Neural cell (in vitro differentiated cells): ENCODE measurements around the gene COPS7B. TPM values are rescaled to one million over a fixed set of nuclear protein-coding genes. Genes with fewer than 3 reads are reported as not detected.

Experiments
- H2AFZ ChIP-seq: fragments of 200-600, 300-800 bp; sonication (generic), shearing (Covaris generic); 2 replicates; pipeline ENCODE4 v1.6.0; 2014; ENCODE audit warnings: low read depth, mild to moderate bottlenecking, antibody characterized with exemption, low read length, moderate library complexity
- H3F3A ChIP-seq: fragments of 200-600 bp; shearing (Covaris generic); 2 replicates; pipeline ENCODE4 v1.6.1; 2016; ENCODE audit warnings: mild to moderate bottlenecking, moderate library complexity, mixed read lengths, antibody characterized with exemption, low read length; ENCODE audit not compliant: insufficient read depth, poor library complexity, severe bottlenecking
- H3K27ac ChIP-seq: fragments of 200-600, 300-800 bp; sonication (generic), shearing (Covaris generic); 2 replicates; pipeline ENCODE4 v1.5.1; 2014; ENCODE audit warnings: mild to moderate bottlenecking, low read length, moderate library complexity
- H3K27me3 ChIP-seq: fragments of 300-800, 200-600 bp; sonication (generic), shearing (Covaris generic); 2 replicates; pipeline ENCODE4 v1.6.0; 2014; ENCODE audit warnings: mild to moderate bottlenecking, low read depth, low read length, moderate library complexity; ENCODE audit not compliant: insufficient read depth
- H3K36me3 ChIP-seq: fragments of 300-800, 200-600 bp; sonication (generic), shearing (Covaris generic); 2 replicates; pipeline ENCODE4 v1.5.1; 2014; ENCODE audit warnings: mild to moderate bottlenecking, antibody characterized with exemption, low read length, moderate library complexity; ENCODE audit not compliant: insufficient read depth
- H3K4me2 ChIP-seq: fragments of 300-800, 200-600 bp; sonication (generic), shearing (Covaris generic); 2 replicates; pipeline ENCODE4 v1.6.0; 2014; ENCODE audit warnings: mild to moderate bottlenecking, low read length
- H3K4me3 ChIP-seq: fragments of 300-800, 200-600 bp; sonication (generic), shearing (Covaris generic); 2 replicates; pipeline ENCODE4 v1.5.1; 2014; ENCODE audit warnings: mild to moderate bottlenecking, low read length, moderate library complexity
- H3K79me2 ChIP-seq: fragments of 200-600 bp; shearing (Covaris generic); replicated peaks from 2 replicates; pipeline ENCODE4 v1.6.0; 2014; ENCODE audit warnings: mild to moderate bottlenecking, low read length, moderate library complexity; ENCODE audit not compliant: insufficient read depth
- H3K9ac ChIP-seq: fragments of 300-800, 200-600 bp; sonication (generic), shearing (Covaris generic); 2 replicates; pipeline ENCODE4 v1.6.1; 2016; ENCODE audit warnings: mild to moderate bottlenecking, low read length, mixed read lengths
- H3K9me2 ChIP-seq: fragments of 200-600 bp; shearing (Covaris generic); 2 replicates; pipeline ENCODE4 v1.6.1; 2016; ENCODE audit warnings: mild to moderate bottlenecking, low read length, mixed read lengths; ENCODE audit not compliant: insufficient read depth
- H3K9me3 ChIP-seq: fragments of 200-600, 300-800 bp; sonication (generic), shearing (Covaris generic); 2 replicates; pipeline ENCODE4 v1.6.1; 2016; ENCODE audit warnings: mild to moderate bottlenecking, mixed run types, low read length, moderate library complexity, mixed read lengths
- H4K20me1 ChIP-seq: fragments of 200-600 bp; shearing (Covaris generic); 2 replicates; pipeline ENCODE4 v1.6.1; 2016; ENCODE audit warnings: mild to moderate bottlenecking, mixed run types; ENCODE audit not compliant: insufficient read depth
- CTCF ChIP-seq: fragments of 450-650 bp; IDR thresholded peaks from 2 replicates; pipeline ENCODE4 v1.5.1; 2014; ENCODE audit warnings: antibody characterized with exemption, mild to moderate bottlenecking, moderate library complexity; ENCODE audit not compliant: poor library complexity, severe bottlenecking
- EP300 ChIP-seq: fragments of 450-650 bp; conservative IDR thresholded peaks from 2 replicates; pipeline ENCODE4 v1.6.1; 2014; ENCODE audit warnings: antibody characterized with exemption, mild to moderate bottlenecking, moderate library complexity; ENCODE audit not compliant: poor library complexity, severe bottlenecking
- EZH2 ChIP-seq: fragments of 200-600, 300-800 bp; shearing (Covaris generic), sonication (generic); IDR thresholded peaks from 2 replicates; pipeline ENCODE4 v1.6.1; 2014; ENCODE audit warnings: antibody characterized with exemption, low read length, borderline replicate concordance, mild to moderate bottlenecking; ENCODE audit not compliant: insufficient read depth, poor library complexity, severe bottlenecking
- MXI1 ChIP-seq: fragments of 450-650 bp; conservative IDR thresholded peaks from 2 replicates; pipeline ENCODE4 v1.6.1; 2014; ENCODE audit warnings: antibody characterized with exemption, mild to moderate bottlenecking; ENCODE audit not compliant: poor library complexity, severe bottlenecking
- POLR2AphosphoS5 ChIP-seq: IDR thresholded peaks from 2 replicates; pipeline ENCODE4 v1.6.1; 2012
- RAD21 ChIP-seq: fragments of 450-650 bp; conservative IDR thresholded peaks from 2 replicates; pipeline ENCODE4 v1.6.1; 2014; ENCODE audit warnings: antibody characterized with exemption, mild to moderate bottlenecking, moderate library complexity
- REST ChIP-seq: IDR thresholded peaks from 2 replicates; pipeline ENCODE4 v1.6.1; 2012; ENCODE audit warnings: borderline replicate concordance
- SMC3 ChIP-seq: fragments of 450-650 bp; conservative IDR thresholded peaks from 2 replicates; pipeline ENCODE4 v1.6.1; 2014; ENCODE audit warnings: antibody characterized with exemption, mild to moderate bottlenecking, moderate library complexity; ENCODE audit not compliant: poor library complexity
- TAF1 ChIP-seq: IDR thresholded peaks from 2 replicates; pipeline ENCODE4 v1.6.1; 2012; ENCODE audit warnings: low read depth
- polyA plus RNA-seq: library from polyadenylated mRNA; depleted of rRNA; stranded (reverse); fragments of >200 nt; gene quantifications from 2 replicates; pipeline ENCODE4 v1.2.3, GENCODE V29; 2014

COPS7B gene
- polyA plus RNA-seq, 1 donor from 2014 or later, result 23.8 TPM

GRCh38 chr2:231785413-231785812, 832 bp upstream of the COPS7B start:
- Histone ChIP-seq H2AFZ (peak overlapping the region; percentile 77), H3K27me3 (no peaks in the 10 kb centered on the region), H3K36me3 (no peaks in the 10 kb centered on the region), H3K79me2 (peaks cover 30% of the 10 kb centered on the region), H3F3A (no peaks in the 10 kb centered on the region), H3K4me2 (no peak overlapping the region), H3K4me3 (peak overlapping the region; percentile 95), H3K27ac (peak overlapping the region; percentile 72), H3K9me2 (no peaks in the 10 kb centered on the region), H3K9ac (no peak overlapping the region), H4K20me1 (no peaks in the 10 kb centered on the region), H3K9me3 (no peaks in the 10 kb centered on the region)
- TF ChIP-seq TAF1, result no peak
- TF ChIP-seq CTCF, result no peak

- peaks cover 30% of the 10 kb centered on the region for H3K79me2 ChIP-seq
Measured at GRCh38 chr2:231785822-231786176, 446 bp upstream of the COPS7B start.

More at GRCh38 chr2:231785822-231786176, 446 bp upstream of the COPS7B start:
- H3K4me3 ChIP-seq, result peak overlapping the region; percentile 95
- peak overlapping the region; percentile 80 for H3K9ac ChIP-seq
- H3K4me2 ChIP-seq, result peak overlapping the region; percentile 30
- TF ChIP-seq EZH2 (no peak), MXI1 (no peak), TAF1 (no peak), CTCF (no peak), EP300 (no peak), REST (no peak), SMC3 (no peak), POLR2AphosphoS5 (no peak), RAD21 (no peak)
- H4K20me1 ChIP-seq, result no peaks in the 10 kb centered on the region
- peak overlapping the region; percentile 77 for H2AFZ ChIP-seq
- no peaks in the 10 kb centered on the region for H3K9me3 ChIP-seq
- H3K9me2 ChIP-seq, result no peaks in the 10 kb centered on the region
- no peaks in the 10 kb centered on the region for H3F3A ChIP-seq
- H3K27me3 ChIP-seq, result no peaks in the 10 kb centered on the region
- no peaks in the 10 kb centered on the region for H3K36me3 ChIP-seq
- peak overlapping the region; percentile 72 for H3K27ac ChIP-seq
